ENCODE measurements around the gene GRIN2C. TPM values are rescaled to one million over a fixed set of nuclear protein-coding genes. Genes with fewer than 3 reads are reported as not detected.

The GRIN2C gene
- total and polyA plus RNA-seq, 4 donors: 0.01 to 0.03 (median 0.02) TPM; not detected in 1

GRCh38 chr17:74842146-74842598 is 17.5 kb downstream of the GRIN2C start:
- ATAC-seq (ENCODE audit: insufficient read depth, low FRiP score): no peak
- peaks cover 0 to 10% (median 8%) of the 10 kb centered on the region in 3 donors for H3K27me3 ChIP-seq (ENCODE audit: control insufficient read depth in 3 of 3, insufficient read depth in 3 of 3, low read length in 2 of 3)
- no peaks in the 10 kb centered on the region for H3K9me3 ChIP-seq (ENCODE audit: control insufficient read depth in 4 of 4, insufficient read depth in 3 of 4, low read length in 3 of 4)
- H3K4me1 ChIP-seq (ENCODE audit: control insufficient read depth in 5 of 5, insufficient read depth in 5 of 5, low read length in 5 of 5): peaks cover 4 to 23% (median 12%) of the 10 kb centered on the region in 5 donors
- DNase-seq: no peak
- WGBS, 2 donors: 57 to 90% methylated on average over 8 of the region's 8 CpGs
- TF ChIP-seq CTCF (IDR thresholded peaks at IDR 0.05; ENCODE audit: control extremely low read depth, extremely low read depth): no peak
- no peak overlapping the region for H3K9ac ChIP-seq (ENCODE audit: insufficient read depth in 1 of 2, low read length in 2 of 2)
- peaks cover 0 to 8% (median 0%) of the 10 kb centered on the region in 4 donors for H3K36me3 ChIP-seq (ENCODE audit: control insufficient read depth in 4 of 4, insufficient read depth in 4 of 4, low read length in 4 of 4)
- H3K27ac ChIP-seq (ENCODE audit: low read depth in 1 of 2, low read length in 1 of 2): no peak overlapping the region
- H3K4me3 ChIP-seq: no peak overlapping the region

- H3K9ac ChIP-seq (ENCODE audit: insufficient read depth in 1 of 2, low read length in 2 of 2): peak overlapping the region in 1 of 2 donors; percentile 40
- DNase-seq: peak in 2 of 3 donors; percentile 42 to 61
- no peak for ATAC-seq (ENCODE audit: insufficient read depth, low FRiP score)
- H3K4me3 ChIP-seq: no peak overlapping the region
- H3K9me3 ChIP-seq (ENCODE audit: control insufficient read depth in 4 of 4, insufficient read depth in 3 of 4, low read length in 3 of 4): no peaks in the 10 kb centered on the region
- no peak overlapping the region for H3K27ac ChIP-seq (ENCODE audit: low read depth in 1 of 2, low read length in 1 of 2)
- WGBS, 2 donors: 33 to 45% methylated on average over 13 of the region's 13 CpGs
- peaks cover 0 to 10% (median 6%) of the 10 kb centered on the region in 3 donors for H3K27me3 ChIP-seq (ENCODE audit: control insufficient read depth in 3 of 3, insufficient read depth in 3 of 3, low read length in 2 of 3)
- TF ChIP-seq CTCF (IDR thresholded peaks at IDR 0.05; ENCODE audit: control extremely low read depth, extremely low read depth): no peak
- peaks cover 4 to 23% (median 12%) of the 10 kb centered on the region in 5 donors for H3K4me1 ChIP-seq (ENCODE audit: control insufficient read depth in 5 of 5, insufficient read depth in 5 of 5, low read length in 5 of 5)
- peaks cover 0 to 17% (median 0%) of the 10 kb centered on the region in 4 donors for H3K36me3 ChIP-seq (ENCODE audit: control insufficient read depth in 4 of 4, insufficient read depth in 4 of 4, low read length in 4 of 4)
These were observed 18.6 kb downstream of the GRIN2C start for GRCh38 chr17:74840989-74841666.

- Histone ChIP-seq H3K4me1 (ENCODE audit: control insufficient read depth in 5 of 5, insufficient read depth in 5 of 5, low read length in 5 of 5) (peaks cover 4 to 23% (median 12%) of the 10 kb centered on the region in 5 donors), H3K27me3 (ENCODE audit: control insufficient read depth in 3 of 3, insufficient read depth in 3 of 3, low read length in 2 of 3) (peaks cover 0 to 10% (median 6%) of the 10 kb centered on the region in 3 donors), H3K27ac (ENCODE audit: low read depth in 1 of 2, low read length in 1 of 2) (no peak overlapping the region), H3K9ac (ENCODE audit: insufficient read depth in 1 of 2, low read length in 2 of 2) (peak overlapping the region in 1 of 2 donors; percentile 40), H3K4me3 (no peak overlapping the region), H3K36me3 (ENCODE audit: control insufficient read depth in 4 of 4, insufficient read depth in 4 of 4, low read length in 4 of 4) (peaks cover 0 to 22% (median 0%) of the 10 kb centered on the region in 4 donors), H3K9me3 (ENCODE audit: control insufficient read depth in 4 of 4, insufficient read depth in 3 of 4, low read length in 3 of 4) (no peaks in the 10 kb centered on the region)
- DNase-seq: no peak
- no peak for TF ChIP-seq CTCF (IDR thresholded peaks at IDR 0.05; ENCODE audit: control extremely low read depth, extremely low read depth)
- ATAC-seq (ENCODE audit: insufficient read depth, low FRiP score): no peak
- WGBS, 2 donors: 72 to 75% methylated on average over 6 of the region's 7 CpGs
These were observed 19.5 kb downstream of the GRIN2C start for GRCh38 chr17:74839990-74840852.
